ENCODE results near the gene METRN. TPM values are rescaled to one million over a fixed set of nuclear protein-coding genes. Genes with fewer than 3 reads are reported as not detected.

METRN gene
- total RNA-seq, 2 experiments from 2014 or later: 2.6 to 3.2 TPM

DNA sequence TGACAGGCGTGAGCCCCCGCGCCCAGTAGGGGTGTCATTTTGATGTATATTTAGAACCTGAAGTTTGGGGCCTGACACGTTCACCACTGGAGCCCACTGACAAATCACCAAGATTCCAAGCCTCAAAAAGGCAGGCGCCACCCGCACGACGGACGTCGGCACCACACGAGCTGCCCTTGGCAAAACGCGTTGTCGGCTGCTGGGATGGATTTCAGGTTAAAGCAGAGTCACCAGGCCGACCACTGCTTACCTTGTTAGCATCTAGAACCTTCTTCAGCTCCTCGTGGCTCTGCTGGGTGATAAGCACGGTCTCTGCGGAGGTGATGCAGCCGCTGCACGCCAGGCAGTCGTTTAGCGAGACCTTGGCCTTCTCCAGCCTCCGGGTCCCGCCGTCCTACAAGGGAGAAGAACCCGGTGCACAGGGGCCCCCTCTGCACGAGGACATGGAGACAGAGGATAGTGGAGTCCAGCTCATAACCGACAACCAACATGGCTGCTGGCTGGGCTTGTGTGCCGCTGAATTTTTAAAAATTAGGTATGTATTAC, 22.1 kb downstream of the METRN start:
- H3K4me1 Mint-ChIP-seq (ENCODE audit: low read depth): no peaks in the 10 kb centered on the region
- intact Hi-C loops (cut with DNase I, micrococcal nuclease): no loop called here
- no peak overlapping the region for H3K27ac ChIP-seq (ENCODE audit: low read depth in 1 of 2, low read length in 2 of 2)

DNA sequence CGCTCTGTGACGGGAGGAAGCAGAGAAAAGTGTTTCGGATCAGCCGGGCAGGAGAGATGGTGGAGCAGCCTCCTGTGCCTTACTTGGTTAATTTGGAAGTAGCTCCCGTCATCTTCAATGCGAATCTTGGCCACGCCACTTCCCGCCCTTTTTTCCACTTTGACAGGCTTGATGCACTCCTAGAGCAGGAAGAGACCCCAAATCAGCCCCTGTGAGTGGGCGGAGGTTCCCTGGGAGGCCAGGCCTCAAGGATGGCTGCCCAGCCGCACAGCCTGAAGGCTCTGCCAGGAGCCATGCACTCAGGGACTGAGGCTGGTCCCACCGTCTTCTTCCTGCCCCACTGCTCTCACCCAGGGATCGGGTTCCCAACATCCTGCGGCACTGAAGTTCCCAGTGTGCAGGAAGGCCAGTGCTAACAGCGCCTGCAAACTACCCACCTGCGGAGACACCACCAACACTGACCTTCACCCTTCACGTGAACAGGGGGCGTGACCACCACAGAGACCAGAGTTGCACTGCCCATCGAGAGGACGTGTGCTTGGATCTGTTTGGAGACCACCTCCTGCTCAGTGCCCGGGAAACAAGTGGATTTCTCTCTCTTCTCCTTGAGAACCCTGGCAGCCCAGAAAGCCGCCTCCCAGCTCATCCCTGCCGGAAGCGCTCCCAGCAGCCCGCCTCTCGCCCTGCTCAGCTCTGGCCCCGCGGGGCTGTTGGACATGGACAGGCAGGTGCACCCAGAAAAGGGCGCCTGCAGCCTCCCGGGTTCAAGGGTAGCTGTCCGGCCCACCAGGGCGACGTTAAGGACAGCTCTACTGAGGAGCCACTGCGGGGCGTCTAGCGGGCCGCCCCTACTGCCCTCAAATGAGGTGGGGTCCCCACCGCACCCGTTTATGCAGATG, 24.9 kb downstream of the METRN start:
- Histone ChIP-seq H3K27me3 (ENCODE audit: control insufficient read depth in 1 of 2, insufficient read depth in 2 of 2, low read length in 2 of 2) (no peaks in the 10 kb centered on the region), H3K4me3 (ENCODE audit: low read length) (peak overlapping the region; percentile 88), H3K36me3 (ENCODE audit: insufficient read depth, low read length) (peaks cover 37% of the 10 kb centered on the region), H3K27ac (ENCODE audit: low read depth in 1 of 2, low read length in 2 of 2) (no peak overlapping the region), H3K4me1 (ENCODE audit: insufficient read depth, low read length) (peaks cover 20% of the 10 kb centered on the region), H3K9me3 (ENCODE audit: control insufficient read depth in 1 of 2, insufficient read depth in 1 of 2, low read length in 2 of 2) (no peaks in the 10 kb centered on the region)
- intact Hi-C loops (cut with DNase I, micrococcal nuclease): no loop called here
- H3K27me3 Mint-ChIP-seq: no peaks in the 10 kb centered on the region
- peaks cover 23% of the 10 kb centered on the region for H3K36me3 Mint-ChIP-seq (ENCODE audit: low read depth)
- TF ChIP-seq, protein P1, sequence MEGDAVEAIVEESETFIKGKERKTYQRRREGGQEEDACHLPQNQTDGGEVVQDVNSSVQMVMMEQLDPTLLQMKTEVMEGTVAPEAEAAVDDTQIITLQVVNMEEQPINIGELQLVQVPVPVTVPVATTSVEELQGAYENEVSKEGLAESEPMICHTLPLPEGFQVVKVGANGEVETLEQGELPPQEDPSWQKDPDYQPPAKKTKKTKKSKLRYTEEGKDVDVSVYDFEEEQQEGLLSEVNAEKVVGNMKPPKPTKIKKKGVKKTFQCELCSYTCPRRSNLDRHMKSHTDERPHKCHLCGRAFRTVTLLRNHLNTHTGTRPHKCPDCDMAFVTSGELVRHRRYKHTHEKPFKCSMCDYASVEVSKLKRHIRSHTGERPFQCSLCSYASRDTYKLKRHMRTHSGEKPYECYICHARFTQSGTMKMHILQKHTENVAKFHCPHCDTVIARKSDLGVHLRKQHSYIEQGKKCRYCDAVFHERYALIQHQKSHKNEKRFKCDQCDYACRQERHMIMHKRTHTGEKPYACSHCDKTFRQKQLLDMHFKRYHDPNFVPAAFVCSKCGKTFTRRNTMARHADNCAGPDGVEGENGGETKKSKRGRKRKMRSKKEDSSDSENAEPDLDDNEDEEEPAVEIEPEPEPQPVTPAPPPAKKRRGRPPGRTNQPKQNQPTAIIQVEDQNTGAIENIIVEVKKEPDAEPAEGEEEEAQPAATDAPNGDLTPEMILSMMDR (IDR thresholded peaks at IDR 0.05): no peak
- ChIA-PET CTCF (interaction anchor here (1.4 to 1.9 kb wide), 5 partner anchors 11 to 45 kb away, joined by 3 to 9 read pairs (median 8); partner anchors contain the start of genes ANTKMT and METRN), POLR2A (interaction anchor here (0.8 to 1.7 kb wide), 7 partner anchors 11 to 48 kb away, joined by 3 to 7 read pairs (median 5); partner anchors contain the start of genes ANTKMT, CHTF18 and RPUSD1)
- no peaks in the 10 kb centered on the region for H3K9me3 Mint-ChIP-seq
- ATAC-seq (ENCODE audit: poor library complexity) (no peak), DNase-seq (no peak)
- H3K4me3 Mint-ChIP-seq: peak overlapping the region; percentile 60
- no peaks in the 10 kb centered on the region for H3K4me1 Mint-ChIP-seq (ENCODE audit: low read depth)
- H3K27ac Mint-ChIP-seq: no peak overlapping the region

More for the DNA sequence above, 22.1 kb downstream of the METRN start:
- Mint-ChIP-seq H3K4me3 (peak overlapping the region; percentile 63), H3K36me3 (ENCODE audit: low read depth) (peaks cover 33% of the 10 kb centered on the region), H3K27me3 (no peaks in the 10 kb centered on the region), H3K9me3 (no peaks in the 10 kb centered on the region), H3K27ac (no peak overlapping the region)
- DNase-seq (peak in 1 of 14 experiments; percentile 17), ATAC-seq (ENCODE audit: poor library complexity) (no peak)
- POLR2A ChIA-PET: interaction anchor here (1.0 kb wide), 1 partner anchor 15 kb away, joined by 3 read pairs; no protein-coding TSS in a partner anchor
- Histone ChIP-seq H3K4me1 (ENCODE audit: insufficient read depth, low read length) (peaks cover 20% of the 10 kb centered on the region), H3K27me3 (ENCODE audit: control insufficient read depth in 1 of 2, insufficient read depth in 2 of 2, low read length in 2 of 2) (no peaks in the 10 kb centered on the region), H3K4me3 (ENCODE audit: low read length) (no peak overlapping the region), H3K9me3 (ENCODE audit: control insufficient read depth in 1 of 2, insufficient read depth in 1 of 2, low read length in 2 of 2) (no peaks in the 10 kb centered on the region), H3K36me3 (ENCODE audit: insufficient read depth, low read length) (peaks cover 54% of the 10 kb centered on the region)
- CTCF ChIA-PET: no interaction called here
- TF ChIP-seq, protein P1 (IDR thresholded peaks at IDR 0.05): no peak

DNA sequence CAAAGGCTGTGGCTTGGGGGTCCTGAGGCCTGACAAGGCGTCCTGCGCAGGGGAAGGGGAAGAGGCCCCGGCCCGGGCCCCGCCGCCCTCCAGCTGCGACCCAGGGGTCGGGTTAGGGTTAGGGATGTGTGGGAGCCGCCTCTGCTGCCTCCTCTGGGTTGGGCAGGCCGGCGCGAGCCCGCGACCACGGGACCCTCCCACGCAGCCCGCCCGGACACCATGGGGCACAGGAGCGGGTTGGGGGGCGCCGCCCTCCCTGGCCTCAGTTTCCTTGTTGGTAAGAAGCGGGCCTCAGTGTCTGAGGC, 25.5 kb downstream of the METRN start:
- peak overlapping the region; percentile 83 for H3K4me3 Mint-ChIP-seq
- CTCF ChIA-PET: interaction anchor here (1.2 to 1.9 kb wide), 6 partner anchors 11 to 152 kb away, joined by 3 to 9 read pairs (median 8); partner anchors contain the start of genes ANTKMT and METRN
- peak overlapping the region; percentile 64 to 73 for H3K27ac ChIP-seq (ENCODE audit: low read depth in 1 of 2, low read length in 2 of 2)
- ATAC-seq (ENCODE audit: poor library complexity) (peak; percentile 4), DNase-seq (no peak)
- H3K4me3 ChIP-seq (ENCODE audit: low read length): peak overlapping the region; percentile 88
- H3K27me3 ChIP-seq (ENCODE audit: control insufficient read depth in 1 of 2, insufficient read depth in 2 of 2, low read length in 2 of 2): no peaks in the 10 kb centered on the region
- H3K27ac Mint-ChIP-seq: no peak overlapping the region
- H3K36me3 ChIP-seq (ENCODE audit: insufficient read depth, low read length): peaks cover 32% of the 10 kb centered on the region
- no peaks in the 10 kb centered on the region for H3K27me3 Mint-ChIP-seq
- peaks cover 18% of the 10 kb centered on the region for H3K36me3 Mint-ChIP-seq (ENCODE audit: low read depth)
- POLR2A ChIA-PET: interaction anchor here (0.8 to 1.7 kb wide), 6 partner anchors 12 to 47 kb away, joined by 3 to 7 read pairs (median 6); partner anchors contain the start of genes ANTKMT, CCDC78, CHTF18 and RPUSD1
- intact Hi-C loops (cut with DNase I, micrococcal nuclease): no loop called here
- TF ChIP-seq, protein P1 (IDR thresholded peaks at IDR 0.05): no peak
- no peaks in the 10 kb centered on the region for H3K4me1 Mint-ChIP-seq (ENCODE audit: low read depth)
- H3K9me3 Mint-ChIP-seq: no peaks in the 10 kb centered on the region
- peaks cover 20% of the 10 kb centered on the region for H3K4me1 ChIP-seq (ENCODE audit: insufficient read depth, low read length)
- no peaks in the 10 kb centered on the region for H3K9me3 ChIP-seq (ENCODE audit: control insufficient read depth in 1 of 2, insufficient read depth in 1 of 2, low read length in 2 of 2)
